DND-41 (cell line): ENCODE data around the gene SYNDIG1.

Experiments used
- ATAC-seq: fragments of 200-7000 bp; cut with Tn5 transposase; 3 replicates; pipeline ENCODE4 v1.9.1; 2021; ENCODE audit warnings: low read depth; ENCODE audit not compliant: insufficient read depth
- DNase-seq: peaks from one replicate; pipeline ENCODE4 v3.0.0-alpha.2; 2020
- H2AFZ ChIP-seq: 2 replicates; pipeline ENCODE4 v1.6.0; 2012; ENCODE audit warnings: low read depth, low read length
- H3K27ac ChIP-seq: 2 replicates; pipeline ENCODE4 v1.5.1; 2012; ENCODE audit warnings: low read length, inconsistent platforms
- H3K27me3 ChIP-seq: fragments of 200-600 bp; sonication (generic); 2 replicates; pipeline ENCODE4 v1.6.0; 2012; ENCODE audit warnings: low read length, mild to moderate bottlenecking, inconsistent platforms; ENCODE audit not compliant: insufficient read depth, poor library complexity
- H3K36me3 ChIP-seq: 2 replicates; pipeline ENCODE4 v1.5.1; 2012; ENCODE audit warnings: low read length, inconsistent platforms; ENCODE audit not compliant: insufficient read depth
- H3K4me1 ChIP-seq: 2 replicates; pipeline ENCODE4 v1.5.1; 2012; ENCODE audit warnings: mild to moderate bottlenecking, low read length; ENCODE audit not compliant: insufficient read depth
- H3K4me2 ChIP-seq: 2 replicates; pipeline ENCODE4 v1.6.0; 2012; ENCODE audit warnings: mild to moderate bottlenecking, moderate library complexity, low read length, inconsistent platforms; ENCODE audit not compliant: insufficient read depth
- H3K4me3 ChIP-seq, 2 experiments: fragments of 200-600 bp in 1 of 2; shearing (Covaris generic) in 1 of 2; 2 replicates each; pipeline ENCODE4 v1.5.1; 2012 to 2016; ENCODE audit warnings: inconsistent platforms in 2 of 2, low read length in 2 of 2, mild to moderate bottlenecking in 2 of 2, low read depth in 1 of 2, moderate library complexity in 1 of 2
- H3K79me2 ChIP-seq: 2 replicates; pipeline ENCODE4 v1.6.0; 2012; ENCODE audit warnings: low read length, inconsistent platforms; ENCODE audit not compliant: insufficient read depth
- H3K9ac ChIP-seq: 2 replicates; pipeline ENCODE4 v1.6.0; 2012; ENCODE audit warnings: low read depth, mild to moderate bottlenecking, inconsistent platforms, low read length, moderate library complexity
- H3K9me3 ChIP-seq: 2 replicates; pipeline ENCODE4 v1.5.1; 2012; ENCODE audit warnings: low read length, moderate library complexity, mild to moderate bottlenecking, inconsistent platforms; ENCODE audit not compliant: insufficient read depth, severe bottlenecking
- H4K20me1 ChIP-seq: 2 replicates; pipeline ENCODE4 v1.6.0; 2012; ENCODE audit warnings: low read length; ENCODE audit not compliant: insufficient read depth
- CTCF ChIP-seq: IDR thresholded peaks from 2 replicates; pipeline ENCODE4 v1.5.1; 2012; ENCODE audit warnings: borderline replicate concordance, low read length, moderate library complexity, mild to moderate bottlenecking; ENCODE audit not compliant: poor library complexity, severe bottlenecking; ENCODE audit errors: extremely low read depth
- EZH2 ChIP-seq: IDR thresholded peaks from 3 replicates; pipeline ENCODE4 v1.6.1; 2012; ENCODE audit warnings: borderline replicate concordance, low read depth, mild to moderate bottlenecking, moderate library complexity, low read length, inconsistent platforms; ENCODE audit not compliant: severe bottlenecking

SYNDIG1 gene

GRCh38 chr20:24491041-24491756 lies 21.8 kb downstream of the SYNDIG1 start:
- Histone ChIP-seq H3K27me3 (no peaks in the 10 kb centered on the region), H3K4me1 (no peaks in the 10 kb centered on the region), H3K4me2 (no peak overlapping the region), H3K79me2 (no peaks in the 10 kb centered on the region), H3K9me3 (no peaks in the 10 kb centered on the region), H3K4me3 (no peak overlapping the region), H3K27ac (no peak overlapping the region), H3K36me3 (no peaks in the 10 kb centered on the region), H3K9ac (no peak overlapping the region), H2AFZ (no peak overlapping the region), H4K20me1 (no peaks in the 10 kb centered on the region)
- TF ChIP-seq EZH2, result no peak
- TF ChIP-seq CTCF, result no peak
- no peak for ATAC-seq
- DNase-seq, result no peak

GRCh38 chr20:24492031-24492607 lies 22.7 kb downstream of the SYNDIG1 start:
- no peak for DNase-seq
- no peak overlapping the region for H3K27ac ChIP-seq

GRCh38 chr20:24492698-24493097 lies 23.3 kb downstream of the SYNDIG1 start:
- Histone ChIP-seq H3K4me2 (no peak overlapping the region), H3K9ac (no peak overlapping the region), H2AFZ (no peak overlapping the region), H3K79me2 (no peaks in the 10 kb centered on the region), H4K20me1 (no peaks in the 10 kb centered on the region), H3K27ac (no peak overlapping the region), H3K27me3 (no peaks in the 10 kb centered on the region), H3K4me3 (no peak overlapping the region), H3K36me3 (no peaks in the 10 kb centered on the region), H3K4me1 (no peaks in the 10 kb centered on the region), H3K9me3 (no peaks in the 10 kb centered on the region)
- ATAC-seq, result no peak
- DNase-seq, result no peak
- TF ChIP-seq EZH2, result no peak
- TF ChIP-seq CTCF, result no peak

More at GRCh38 chr20:24492031-24492607, 22.7 kb downstream of the SYNDIG1 start:
- Histone ChIP-seq H3K9ac (no peak overlapping the region), H3K27me3 (no peaks in the 10 kb centered on the region), H3K36me3 (no peaks in the 10 kb centered on the region), H4K20me1 (no peaks in the 10 kb centered on the region), H3K79me2 (no peaks in the 10 kb centered on the region), H3K4me3 (no peak overlapping the region), H2AFZ (no peak overlapping the region), H3K9me3 (no peaks in the 10 kb centered on the region), H3K4me1 (no peaks in the 10 kb centered on the region), H3K4me2 (no peak overlapping the region)
- ATAC-seq, result no peak
- TF ChIP-seq EZH2 (no peak), CTCF (no peak)
